Activated CD4-positive, alpha-beta memory T cell treated with anti-CD3 and anti-CD28 coated beads, Interleukin-2, amount 10 ng/mL, durations not matched to agents 7 days and 5 days (primary cell): Measurements from ENCODE around the gene PPARA. TPM values are rescaled to one million over a fixed set of nuclear protein-coding genes. Genes with fewer than 3 reads are reported as not detected.

Experiments
- CTCF ChIA-PET: fragments of 350-600 bp; sonication (Branson Sonifier 250); formaldehyde crosslinking; loops from one replicate; lab custom pipeline; 2021; ENCODE audit warnings: antibody characterized with exemption, inconsistent platforms; lab: Charles Lee
- POLR2A ChIA-PET: fragments of 350-600 bp; sonication (Branson Sonifier 250); formaldehyde crosslinking; loops from one replicate; lab custom pipeline; 2021; ENCODE audit warnings: antibody characterized with exemption; lab: Charles Lee
- DNase-seq: peaks from one replicate; pipeline ENCODE4 v3.0.0-alpha.2; 2020
- H3K27ac Mint-ChIP-seq: one replicate; pipeline ENCODE4 v1.8.0; 2021; ENCODE audit warnings: mild to moderate bottlenecking, mixed read lengths
- H3K27me3 Mint-ChIP-seq: one replicate; pipeline ENCODE4 v1.8.0; 2021; ENCODE audit warnings: mixed read lengths
- H3K36me3 Mint-ChIP-seq: one replicate; pipeline ENCODE4 v1.8.0; 2021; ENCODE audit warnings: low read depth, mixed read lengths
- H3K4me1 Mint-ChIP-seq: one replicate; pipeline ENCODE4 v1.8.0; 2021; ENCODE audit warnings: mixed read lengths
- H3K4me3 Mint-ChIP-seq: one replicate; pipeline ENCODE4 v1.8.0; 2021; ENCODE audit warnings: mild to moderate bottlenecking, mixed read lengths
- H3K9me3 Mint-ChIP-seq: one replicate; pipeline ENCODE4 v1.8.0; 2021; ENCODE audit warnings: mixed read lengths
- total RNA-seq, 2 experiments: library from RNA; stranded (reverse); gene quantifications; one replicate each; pipeline ENCODE4 v1.2.3, GENCODE V29; 2021

Gene PPARA
- total RNA-seq, 2 experiments from 2014 or later, result 12.9 to 13.4 TPM

DNA sequence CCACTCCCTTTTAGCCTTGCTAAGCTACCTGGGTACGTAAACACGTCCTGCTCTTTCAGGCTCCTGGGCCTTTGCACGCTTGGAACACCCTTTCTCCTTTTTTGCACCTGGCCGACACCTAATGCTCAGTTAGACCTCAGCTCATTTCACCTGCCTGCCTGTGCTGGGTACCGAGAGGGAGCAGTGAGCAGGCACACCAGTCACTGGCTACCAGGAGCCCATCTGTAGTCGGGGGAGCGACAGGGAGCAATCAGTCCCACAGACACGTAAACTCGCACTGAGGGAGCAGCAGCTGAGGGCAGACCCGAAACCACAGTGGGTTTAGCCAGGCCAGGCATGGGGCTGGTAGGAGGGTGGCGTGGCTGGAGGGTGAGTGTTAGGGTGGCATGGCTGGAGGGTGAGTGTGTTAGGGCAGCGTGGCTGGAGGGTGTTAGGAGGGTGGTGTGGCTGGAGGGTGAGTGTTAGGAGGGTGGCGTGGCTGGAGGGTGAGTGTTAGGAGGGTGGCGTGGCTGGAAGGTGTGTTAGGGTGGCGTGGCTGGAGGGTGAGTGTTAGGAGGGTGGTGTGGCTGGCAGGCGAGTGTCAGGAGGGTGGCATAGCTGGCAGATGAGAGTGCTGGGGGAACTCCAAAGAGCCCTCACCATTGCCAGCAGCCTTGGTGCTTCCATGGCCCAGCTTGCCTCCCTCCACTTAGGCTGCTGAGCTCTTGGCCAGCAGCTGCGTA is 140.0 kb downstream of the PPARA start:
- H3K36me3 Mint-ChIP-seq, result peaks cover 60% of the 10 kb centered on the region
- ChIA-PET POLR2A (interaction anchor here (2.5 kb wide), 1 partner anchor 40 kb away, joined by 10 read pairs; the partner anchor contains the start of gene CDPF1), CTCF (no interaction called here)
- no peak overlapping the region for H3K4me3 Mint-ChIP-seq
- no peaks in the 10 kb centered on the region for H3K27me3 Mint-ChIP-seq
- DNase-seq, result no peak
- no peak overlapping the region for H3K27ac Mint-ChIP-seq
- peaks cover 50% of the 10 kb centered on the region for H3K4me1 Mint-ChIP-seq
- peaks cover 6% of the 10 kb centered on the region for H3K9me3 Mint-ChIP-seq

DNA sequence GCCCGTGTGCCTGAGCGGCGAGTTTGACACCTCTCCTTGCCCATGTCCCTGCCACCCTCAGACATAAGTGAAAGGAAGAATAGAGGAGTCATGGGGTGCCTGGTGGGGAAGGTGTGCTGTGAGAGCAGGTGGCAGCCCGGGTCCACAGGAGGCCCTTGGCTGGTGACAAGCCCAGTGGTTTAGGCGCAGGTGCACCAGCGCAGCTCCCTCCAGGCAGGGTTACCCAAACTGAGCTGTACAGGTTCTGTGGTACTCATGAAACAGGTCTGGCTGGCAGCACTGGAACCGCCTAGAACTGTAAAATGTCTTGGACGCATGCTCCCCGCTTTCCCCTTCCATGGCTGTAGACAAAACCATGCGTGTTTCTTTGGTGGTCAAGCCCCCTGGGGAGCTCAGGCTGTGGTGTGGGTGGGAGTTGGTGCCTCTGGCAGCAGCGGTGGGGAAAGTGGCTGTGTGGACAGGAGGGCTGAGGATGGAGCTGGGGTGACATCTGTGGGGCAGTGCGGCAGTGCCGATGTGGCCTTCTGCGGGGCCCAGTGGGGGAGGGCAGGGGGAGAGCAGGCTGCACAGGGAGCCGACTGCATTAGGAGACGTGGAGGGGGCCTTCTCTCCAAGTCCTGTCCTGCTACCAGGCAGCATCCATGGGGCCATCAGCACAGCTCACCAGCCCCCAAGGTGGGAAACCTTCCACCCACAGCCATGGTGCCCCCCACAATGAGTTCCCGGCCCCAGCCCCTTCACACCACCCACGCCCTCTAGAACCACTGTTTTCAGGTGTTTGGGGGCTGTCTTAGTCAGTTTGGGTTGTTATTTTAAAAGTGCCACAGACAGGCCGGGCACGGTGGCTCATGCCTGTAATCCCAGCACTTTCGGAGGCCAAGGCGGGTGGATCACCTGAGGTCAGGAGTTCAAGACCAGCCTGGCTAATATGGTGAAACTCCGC is 140.8 kb downstream of the PPARA start:
- no peak overlapping the region for H3K4me3 Mint-ChIP-seq
- H3K27ac Mint-ChIP-seq, result no peak overlapping the region
- CTCF ChIA-PET, result no interaction called here
- H3K4me1 Mint-ChIP-seq, result peaks cover 59% of the 10 kb centered on the region
- peaks cover 6% of the 10 kb centered on the region for H3K9me3 Mint-ChIP-seq
- POLR2A ChIA-PET, result interaction anchor here (0.6 to 2.5 kb wide), 2 partner anchors 41 to 470 kb away, joined by 4 to 10 read pairs; partner anchors contain the start of gene CDPF1
- H3K36me3 Mint-ChIP-seq, result peaks cover 54% of the 10 kb centered on the region
- no peaks in the 10 kb centered on the region for H3K27me3 Mint-ChIP-seq
- DNase-seq, result no peak

DNA sequence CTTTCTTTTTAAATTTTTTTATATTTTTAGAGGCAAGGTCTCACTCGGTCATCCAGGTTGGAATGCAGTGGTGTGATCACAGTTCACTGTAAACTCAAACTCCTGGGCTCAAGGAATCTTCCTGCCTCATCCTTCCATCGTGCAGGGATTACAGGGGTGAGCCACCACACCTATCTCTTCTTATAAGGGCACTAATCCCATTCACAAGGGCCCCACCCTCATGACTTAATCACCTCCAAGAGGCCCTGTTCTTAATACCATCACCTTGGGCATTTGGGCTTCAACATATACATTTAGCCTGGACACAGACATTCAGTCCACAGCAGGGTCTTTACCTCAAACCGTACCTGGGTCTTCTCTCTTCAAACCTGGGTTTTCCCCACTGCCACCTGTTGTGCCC is 141.8 kb downstream of the PPARA start:
- CTCF ChIA-PET, result no interaction called here
- peaks cover 56% of the 10 kb centered on the region for H3K36me3 Mint-ChIP-seq
- no peak for DNase-seq
- H3K27ac Mint-ChIP-seq, result no peak overlapping the region
- H3K4me1 Mint-ChIP-seq, result peaks cover 61% of the 10 kb centered on the region
- no peak overlapping the region for H3K4me3 Mint-ChIP-seq
- POLR2A ChIA-PET, result no interaction called here
- H3K27me3 Mint-ChIP-seq, result no peaks in the 10 kb centered on the region
- H3K9me3 Mint-ChIP-seq, result peaks cover 6% of the 10 kb centered on the region

DNA sequence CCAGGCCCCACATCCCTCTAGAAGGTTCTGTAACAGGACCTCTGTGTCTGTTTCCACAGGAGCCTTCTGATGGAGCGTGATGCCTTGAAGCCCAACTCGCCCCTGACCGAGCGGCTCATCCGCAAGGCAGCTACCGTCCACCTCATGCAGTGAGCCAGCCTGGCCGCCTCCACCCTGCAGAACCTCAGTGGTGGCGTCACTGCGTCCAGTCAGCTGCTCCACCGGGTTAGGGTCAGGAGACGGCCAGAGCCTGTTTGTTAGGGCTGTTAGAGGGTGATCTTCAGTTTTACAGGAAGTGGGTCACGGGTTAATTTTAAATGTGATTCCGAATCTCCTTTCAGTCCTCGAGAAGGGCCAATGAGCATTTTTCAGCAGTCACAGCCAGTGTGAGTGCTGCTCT is 142.4 kb downstream of the PPARA start:
- Mint-ChIP-seq H3K9me3 (peaks cover 6% of the 10 kb centered on the region), H3K27me3 (no peaks in the 10 kb centered on the region), H3K36me3 (peaks cover 55% of the 10 kb centered on the region), H3K4me3 (no peak overlapping the region), H3K27ac (no peak overlapping the region), H3K4me1 (peaks cover 61% of the 10 kb centered on the region)
- POLR2A ChIA-PET, result no interaction called here
- CTCF ChIA-PET, result no interaction called here
- DNase-seq, result no peak

Other genes starting within 250 kb of the PPARA start
- gene WNT7B, start 173.4 kb upstream of the PPARA start, total RNA-seq, result not detected
- gene CDPF1, start 99.8 kb downstream of the PPARA start, total RNA-seq, result 10 to 100 TPM in 1 of 2 experiments, 1 to 10 TPM in 1; 9.6 to 11.8 TPM
- not detected for gene PKDREJ, start 112.8 kb downstream of the PPARA start, total RNA-seq
- gene TTC38, start 117.5 kb downstream of the PPARA start, total RNA-seq, result 10 to 100 TPM; 17.8 to 20.7 TPM
- gene GTSE1, start 146.3 kb downstream of the PPARA start, total RNA-seq, result 10 to 100 TPM; 67.6 to 76.2 TPM
- gene TRMU, start 185.2 kb downstream of the PPARA start, total RNA-seq, result 10 to 100 TPM; 66.8 to 71.7 TPM